ENCODE data around the gene BTBD6. TPM values are rescaled to one million over a fixed set of nuclear protein-coding genes. Genes with fewer than 3 reads are reported as not detected.
"Not testable (repeated sequence)": the region's sequence is repeated elsewhere in the genome, so short reads cannot be mapped to it uniquely, and the experiment has no call there.

Gene BTBD6
- total and polyA plus RNA-seq, 2 experiments from 2014 or later: 20.3 to 20.9 TPM

GRCh38 chr14:105285174-105285573, 36.8 kb downstream of the BTBD6 start:
- Histone ChIP-seq H3K27me3 (no peaks in the 10 kb centered on the region), H3K27ac (no peak overlapping the region), H3K36me3 (no peaks in the 10 kb centered on the region), H3K4me1 (ENCODE audit: low read depth) (no peaks in the 10 kb centered on the region), H3K4me3 (no peak overlapping the region), H3K9me3 (ENCODE audit: low read depth) (no peaks in the 10 kb centered on the region)
- TF ChIP-seq CTCF (IDR thresholded peaks at IDR 0.05; ENCODE audit: low read depth, low read length): no peak
- no peak for DNase-seq (ENCODE audit: low read depth in 1 of 2, low spot score in 1 of 2)

- DNase-seq (ENCODE audit: low read depth in 1 of 2, low spot score in 1 of 2): no peak
- no peaks in the 10 kb centered on the region for H3K27me3 ChIP-seq
- no peak for TF ChIP-seq CTCF (IDR thresholded peaks at IDR 0.05; ENCODE audit: low read depth, low read length)
These were observed 38.4 kb downstream of the BTBD6 start for GRCh38 chr14:105286759-105287144.

GRCh38 chr14:105287249-105288102, 39.1 kb downstream of the BTBD6 start:
- no peaks in the 10 kb centered on the region for H3K27me3 ChIP-seq
- no peaks in the 10 kb centered on the region for H3K36me3 ChIP-seq
- H3K4me3 ChIP-seq: no peak overlapping the region
- H3K27ac ChIP-seq: no peak overlapping the region
- no peaks in the 10 kb centered on the region for H3K9me3 ChIP-seq (ENCODE audit: low read depth)
- TF ChIP-seq CTCF (IDR thresholded peaks at IDR 0.05; ENCODE audit: low read depth, low read length): no peak
- H3K4me1 ChIP-seq (ENCODE audit: low read depth): no peaks in the 10 kb centered on the region
- no peak for DNase-seq (ENCODE audit: low read depth in 1 of 2, low spot score in 1 of 2)

More at GRCh38 chr14:105286759-105287144, 38.4 kb downstream of the BTBD6 start:
- no peaks in the 10 kb centered on the region for H3K4me1 ChIP-seq (ENCODE audit: low read depth)
- H3K27ac ChIP-seq: no peak overlapping the region
- H3K9me3 ChIP-seq (ENCODE audit: low read depth): no peaks in the 10 kb centered on the region
- H3K36me3 ChIP-seq: no peaks in the 10 kb centered on the region
- H3K4me3 ChIP-seq: no peak overlapping the region

GRCh38 chr14:105288936-105289335, 40.6 kb downstream of the BTBD6 start:
- not testable (repeated sequence) for H3K27ac ChIP-seq; H3K4me1 ChIP-seq (ENCODE audit: low read depth); DNase-seq (ENCODE audit: low read depth in 1 of 2, low spot score in 1 of 2); H3K36me3 ChIP-seq; H3K9me3 ChIP-seq (ENCODE audit: low read depth); H3K27me3 ChIP-seq; H3K4me3 ChIP-seq

GRCh38 chr14:105290621-105291346, 42.5 kb downstream of the BTBD6 start:
- DNase-seq (ENCODE audit: low read depth in 1 of 2, low spot score in 1 of 2): no peak
- TF ChIP-seq CTCF (IDR thresholded peaks at IDR 0.05; ENCODE audit: low read depth, low read length): no peak
- no peaks in the 10 kb centered on the region for H3K36me3 ChIP-seq

More at GRCh38 chr14:105290621-105291346, 42.5 kb downstream of the BTBD6 start:
- Histone ChIP-seq H3K27me3 (no peaks in the 10 kb centered on the region), H3K4me3 (no peak overlapping the region), H3K4me1 (ENCODE audit: low read depth) (no peaks in the 10 kb centered on the region), H3K27ac (no peak overlapping the region), H3K9me3 (ENCODE audit: low read depth) (no peaks in the 10 kb centered on the region)
